ENCODE data around the gene POPDC2.

POPDC2 gene

DNA sequence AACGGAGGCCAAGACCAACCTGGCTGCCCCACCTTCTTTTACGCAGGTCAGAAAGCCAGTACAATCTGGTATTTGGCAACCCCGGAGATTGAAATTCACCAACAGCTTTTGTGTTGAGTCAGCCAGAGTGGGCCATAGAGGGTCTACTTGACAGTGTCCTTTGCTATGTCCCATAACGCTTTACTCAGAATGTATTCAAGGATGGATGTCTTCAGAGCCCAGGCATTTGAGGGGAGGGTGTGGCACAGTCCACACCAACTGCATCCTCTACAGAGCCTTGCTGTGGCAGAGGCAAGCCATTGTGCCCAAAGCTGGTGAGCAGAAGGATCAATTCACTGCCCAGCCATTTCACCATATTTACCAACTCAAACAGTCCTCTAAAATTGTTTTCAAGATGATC is 44.3 kb downstream of the POPDC2 start:
- Histone ChIP-seq H3K4me3 (replicated peaks; ENCODE audit: insufficient read depth, low read length) (no peak overlapping the region), H3K27ac (replicated peaks) (no peak overlapping the region), H3K27me3 (ENCODE audit: insufficient read depth, poor library complexity, severe bottlenecking) (no peaks in the 10 kb centered on the region)
- no peak for DNase-seq (ENCODE audit: low read depth in 1 of 2, low spot score in 1 of 2)
- TF ChIP-seq SPI1 (IDR thresholded peaks at IDR 0.05; ENCODE audit: borderline replicate concordance, low read depth) (no peak), GABPA (IDR thresholded peaks at IDR 0.05; ENCODE audit: low read depth) (no peak), POLR2AphosphoS5 (IDR thresholded peaks at IDR 0.05; ENCODE audit: low read depth) (no peak)
- TF ChIP-seq, protein P1, sequence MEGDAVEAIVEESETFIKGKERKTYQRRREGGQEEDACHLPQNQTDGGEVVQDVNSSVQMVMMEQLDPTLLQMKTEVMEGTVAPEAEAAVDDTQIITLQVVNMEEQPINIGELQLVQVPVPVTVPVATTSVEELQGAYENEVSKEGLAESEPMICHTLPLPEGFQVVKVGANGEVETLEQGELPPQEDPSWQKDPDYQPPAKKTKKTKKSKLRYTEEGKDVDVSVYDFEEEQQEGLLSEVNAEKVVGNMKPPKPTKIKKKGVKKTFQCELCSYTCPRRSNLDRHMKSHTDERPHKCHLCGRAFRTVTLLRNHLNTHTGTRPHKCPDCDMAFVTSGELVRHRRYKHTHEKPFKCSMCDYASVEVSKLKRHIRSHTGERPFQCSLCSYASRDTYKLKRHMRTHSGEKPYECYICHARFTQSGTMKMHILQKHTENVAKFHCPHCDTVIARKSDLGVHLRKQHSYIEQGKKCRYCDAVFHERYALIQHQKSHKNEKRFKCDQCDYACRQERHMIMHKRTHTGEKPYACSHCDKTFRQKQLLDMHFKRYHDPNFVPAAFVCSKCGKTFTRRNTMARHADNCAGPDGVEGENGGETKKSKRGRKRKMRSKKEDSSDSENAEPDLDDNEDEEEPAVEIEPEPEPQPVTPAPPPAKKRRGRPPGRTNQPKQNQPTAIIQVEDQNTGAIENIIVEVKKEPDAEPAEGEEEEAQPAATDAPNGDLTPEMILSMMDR (IDR thresholded peaks at IDR 0.05; ENCODE audit: insufficient read depth, low read length), result no peak
- TF ChIP-seq, protein P2, sequence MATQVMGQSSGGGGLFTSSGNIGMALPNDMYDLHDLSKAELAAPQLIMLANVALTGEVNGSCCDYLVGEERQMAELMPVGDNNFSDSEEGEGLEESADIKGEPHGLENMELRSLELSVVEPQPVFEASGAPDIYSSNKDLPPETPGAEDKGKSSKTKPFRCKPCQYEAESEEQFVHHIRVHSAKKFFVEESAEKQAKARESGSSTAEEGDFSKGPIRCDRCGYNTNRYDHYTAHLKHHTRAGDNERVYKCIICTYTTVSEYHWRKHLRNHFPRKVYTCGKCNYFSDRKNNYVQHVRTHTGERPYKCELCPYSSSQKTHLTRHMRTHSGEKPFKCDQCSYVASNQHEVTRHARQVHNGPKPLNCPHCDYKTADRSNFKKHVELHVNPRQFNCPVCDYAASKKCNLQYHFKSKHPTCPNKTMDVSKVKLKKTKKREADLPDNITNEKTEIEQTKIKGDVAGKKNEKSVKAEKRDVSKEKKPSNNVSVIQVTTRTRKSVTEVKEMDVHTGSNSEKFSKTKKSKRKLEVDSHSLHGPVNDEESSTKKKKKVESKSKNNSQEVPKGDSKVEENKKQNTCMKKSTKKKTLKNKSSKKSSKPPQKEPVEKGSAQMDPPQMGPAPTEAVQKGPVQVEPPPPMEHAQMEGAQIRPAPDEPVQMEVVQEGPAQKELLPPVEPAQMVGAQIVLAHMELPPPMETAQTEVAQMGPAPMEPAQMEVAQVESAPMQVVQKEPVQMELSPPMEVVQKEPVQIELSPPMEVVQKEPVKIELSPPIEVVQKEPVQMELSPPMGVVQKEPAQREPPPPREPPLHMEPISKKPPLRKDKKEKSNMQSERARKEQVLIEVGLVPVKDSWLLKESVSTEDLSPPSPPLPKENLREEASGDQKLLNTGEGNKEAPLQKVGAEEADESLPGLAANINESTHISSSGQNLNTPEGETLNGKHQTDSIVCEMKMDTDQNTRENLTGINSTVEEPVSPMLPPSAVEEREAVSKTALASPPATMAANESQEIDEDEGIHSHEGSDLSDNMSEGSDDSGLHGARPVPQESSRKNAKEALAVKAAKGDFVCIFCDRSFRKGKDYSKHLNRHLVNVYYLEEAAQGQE (IDR thresholded peaks at IDR 0.05; ENCODE audit: insufficient replicate concordance, low read depth), result no peak

DNA sequence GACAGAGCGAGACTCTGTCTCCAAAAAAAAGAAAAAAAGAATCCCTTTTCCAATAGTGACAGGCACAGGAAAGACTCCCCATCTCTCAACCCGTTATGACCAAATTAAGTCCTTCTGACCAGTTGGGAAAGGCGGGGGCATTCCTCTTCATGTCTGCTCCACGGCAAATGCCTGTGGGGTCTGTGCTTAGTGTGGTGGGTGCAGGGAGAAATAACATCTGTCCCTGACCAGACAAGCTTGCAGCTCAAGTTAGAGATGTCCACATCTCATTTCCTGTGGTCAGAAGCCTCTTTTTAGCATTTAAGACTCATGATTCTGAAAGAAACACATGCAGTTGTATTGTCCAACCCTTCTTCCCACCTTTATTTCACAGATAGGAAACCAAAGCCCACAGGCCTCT is 46.5 kb downstream of the POPDC2 start:
- DNase-seq (ENCODE audit: low read depth in 1 of 2, low spot score in 1 of 2), result no peak
- Histone ChIP-seq H3K27ac (replicated peaks) (no peak overlapping the region), H3K27me3 (ENCODE audit: insufficient read depth, poor library complexity, severe bottlenecking) (no peaks in the 10 kb centered on the region), H3K4me3 (replicated peaks; ENCODE audit: insufficient read depth, low read length) (no peak overlapping the region)
- TF ChIP-seq, protein P2 (IDR thresholded peaks at IDR 0.05; ENCODE audit: insufficient replicate concordance, low read depth), result no peak
- TF ChIP-seq GABPA (IDR thresholded peaks at IDR 0.05; ENCODE audit: low read depth) (no peak), SPI1 (IDR thresholded peaks at IDR 0.05; ENCODE audit: borderline replicate concordance, low read depth) (no peak), POLR2AphosphoS5 (IDR thresholded peaks at IDR 0.05; ENCODE audit: low read depth) (no peak)
- TF ChIP-seq, protein P1 (IDR thresholded peaks at IDR 0.05; ENCODE audit: insufficient read depth, low read length), result no peak

DNA sequence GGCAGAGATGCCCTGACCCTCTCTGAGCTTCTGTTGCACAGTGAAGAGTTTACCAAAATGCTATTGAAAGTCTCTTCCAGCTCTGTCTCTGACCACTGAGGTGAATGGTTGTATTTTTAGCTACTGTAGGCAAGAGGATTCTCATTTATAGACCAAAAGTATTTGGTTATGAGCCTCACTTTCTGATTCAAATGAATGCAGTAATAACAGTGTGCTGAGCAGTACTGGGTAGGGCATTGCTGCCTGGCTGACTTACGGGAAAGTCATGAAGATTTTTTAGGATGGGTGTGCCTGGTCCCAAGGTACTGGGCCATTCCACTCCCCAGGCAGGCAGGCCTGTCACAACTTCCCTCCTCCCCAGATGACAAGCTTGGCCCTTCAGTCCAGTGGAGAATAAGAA is 47.2 kb downstream of the POPDC2 start:
- no peak overlapping the region for H3K27ac ChIP-seq (replicated peaks)
- TF ChIP-seq, protein P1 (IDR thresholded peaks at IDR 0.05; ENCODE audit: insufficient read depth, low read length), result no peak
- TF ChIP-seq, protein P2 (IDR thresholded peaks at IDR 0.05; ENCODE audit: insufficient replicate concordance, low read depth), result no peak
- TF ChIP-seq SPI1 (IDR thresholded peaks at IDR 0.05; ENCODE audit: borderline replicate concordance, low read depth), result no peak
- TF ChIP-seq POLR2AphosphoS5 (IDR thresholded peaks at IDR 0.05; ENCODE audit: low read depth), result no peak
- TF ChIP-seq GABPA (IDR thresholded peaks at IDR 0.05; ENCODE audit: low read depth), result no peak
- H3K4me3 ChIP-seq (replicated peaks; ENCODE audit: insufficient read depth, low read length), result no peak overlapping the region
- H3K27me3 ChIP-seq (ENCODE audit: insufficient read depth, poor library complexity, severe bottlenecking), result no peaks in the 10 kb centered on the region
- DNase-seq (ENCODE audit: low read depth in 1 of 2, low spot score in 1 of 2), result no peak

All from HL-60 (cell line).